GM12878 (cell line): Measurements from ENCODE around the gene TMEM120B. TPM values are rescaled to one million over a fixed set of nuclear protein-coding genes. Genes with fewer than 3 reads are reported as not detected.

Experiments used
- ATF7 ChIP-seq: fragments of 450-650 bp; IDR thresholded peaks from 2 replicates; pipeline ENCODE4 v1.6.1; 2016; ENCODE audit warnings: low read depth, mild to moderate bottlenecking
- EP300 ChIP-seq, 2 experiments: fragments of 150-350 bp in 1 of 2; IDR thresholded peaks; 2 replicates each; pipeline ENCODE4 v1.6.1; 2011 to 2012; ENCODE audit warnings: low read depth in 2 of 2, low read length in 2 of 2, borderline replicate concordance in 1 of 2, improper control_type of control experiment in 1 of 2, inconsistent platforms in 1 of 2; ENCODE audit not compliant: control insufficient read depth in 1 of 2
- GATAD2B ChIP-seq: fragments of 450-650 bp; conservative IDR thresholded peaks from 2 replicates; pipeline ENCODE4 v1.6.1; 2017; ENCODE audit warnings: low read depth, mild to moderate bottlenecking, moderate library complexity
- MEF2B ChIP-seq: fragments of 450-650 bp; IDR thresholded peaks from 2 replicates; pipeline ENCODE4 v1.6.1; 2018; ENCODE audit warnings: mild to moderate bottlenecking, moderate library complexity; ENCODE audit not compliant: partially characterized antibody, poor library complexity, severe bottlenecking
- MXI1 ChIP-seq: fragments of 150-350 bp; IDR thresholded peaks from 2 replicates; pipeline ENCODE4 v1.6.1; 2011; ENCODE audit warnings: low read depth, mild to moderate bottlenecking, inconsistent platforms, low read length, improper control_type of control experiment
- MYC ChIP-seq: IDR thresholded peaks from 2 replicates; pipeline ENCODE4 v1.6.1; 2011; ENCODE audit warnings: mild to moderate bottlenecking, low read length, moderate library complexity, inconsistent platforms; ENCODE audit not compliant: insufficient read depth, insufficient replicate concordance, insufficient read length, severe bottlenecking
- NR2C1 ChIP-seq: fragments of 450-650 bp; IDR thresholded peaks from 2 replicates; pipeline ENCODE4 v1.6.1; 2017; ENCODE audit warnings: antibody characterized with exemption, mild to moderate bottlenecking, moderate library complexity
- NR2C2 ChIP-seq: IDR thresholded peaks from 2 replicates; pipeline ENCODE4 v1.6.1; 2011; ENCODE audit warnings: borderline replicate concordance, low read depth; ENCODE audit not compliant: control insufficient read depth, insufficient read length
- PBX3 ChIP-seq: IDR thresholded peaks from 2 replicates; pipeline ENCODE4 v1.6.1; 2011; ENCODE audit warnings: mild to moderate bottlenecking, low read depth, low read length, moderate library complexity; ENCODE audit not compliant: insufficient replicate concordance
- PKNOX1 ChIP-seq: fragments of 450-650 bp; IDR thresholded peaks from 2 replicates; pipeline ENCODE4 v1.6.1; 2016; ENCODE audit warnings: mild to moderate bottlenecking
- RCOR1 ChIP-seq: conservative IDR thresholded peaks from 2 replicates; pipeline ENCODE4 v1.6.1; 2012; ENCODE audit warnings: low read depth, low read length, improper control_type of control experiment
- SIN3A ChIP-seq: IDR thresholded peaks from 2 replicates; pipeline ENCODE4 v1.6.1; 2012; ENCODE audit warnings: low read depth, low read length, improper control_type of control experiment
- STAT3 ChIP-seq: IDR thresholded peaks from 2 replicates; pipeline ENCODE4 v1.6.1; 2011; ENCODE audit warnings: low read depth, low read length, improper control_type of control experiment
- SUPT20H ChIP-seq: IDR thresholded peaks from 2 replicates; pipeline ENCODE4 v1.6.1; 2011; ENCODE audit warnings: low read depth, mild to moderate bottlenecking, low read length, moderate library complexity, borderline replicate concordance; ENCODE audit not compliant: control insufficient read depth
- TCF7 ChIP-seq: IDR thresholded peaks from 2 replicates; pipeline ENCODE4 v1.6.1; 2014; ENCODE audit warnings: antibody characterized with exemption, borderline replicate concordance
- YBX1 ChIP-seq: fragments of 450-650 bp; IDR thresholded peaks from 2 replicates; pipeline ENCODE4 v1.6.1; 2016; ENCODE audit warnings: antibody characterized with exemption
- polyA plus RNA-seq, 11 experiments: library from polyadenylated mRNA; depleted of rRNA in 4 of 11; unstranded in 6 of 11; stranded (reverse) in 5 of 11; fragments of >200 nt; fragmentation: Nextera tagmentation in 4 of 11; fragmentation: Illumina TruSeq in 1 of 11; extraction: Ambion mirVana in 4 of 11; extraction: Trizol in 1 of 11; gene quantifications; 1 replicate in 1 of 11; 2 replicates in 10 of 11; pipeline versions ENCODE4 v1.2.1 to v1.2.3, GENCODE V29; 2011 to 2016; ENCODE audit warnings: inconsistent platforms in 2 of 11, missing spikeins in 2 of 11, low read depth in 1 of 11
- total RNA-seq, 4 experiments: library from RNA; depleted of rRNA in 3 of 4; stranded (reverse); fragments of >200 nt in 3 of 4; fragmentation: Illumina TruSeq in 1 of 4; extraction: Trizol in 1 of 4; gene quantifications; 2 replicates each; pipeline versions ENCODE4 v1.2.1 to v1.2.3, GENCODE V29; 2013 to 2021
- TF ChIP-seq, protein P1 (sequence below): IDR thresholded peaks from 2 replicates; pipeline ENCODE4 v1.6.1; 2012; ENCODE audit warnings: low read depth, low read length, improper control_type of control experiment
- TF ChIP-seq, protein P2 (sequence below): fragments of 450-650 bp; IDR thresholded peaks from 2 replicates; pipeline ENCODE4 v1.6.1; 2017; ENCODE audit warnings: mild to moderate bottlenecking
- TF ChIP-seq, protein P3 (sequence below), 3 experiments: IDR thresholded peaks in 2 of 3; conservative IDR thresholded peaks in 1 of 3; 2 replicates each; pipeline ENCODE4 v1.5.1; 2011; ENCODE audit warnings: low read depth in 3 of 3, low read length in 3 of 3, mild to moderate bottlenecking in 3 of 3, control low read depth in 2 of 3, moderate library complexity in 2 of 3, inconsistent platforms in 1 of 3, mixed read lengths in 1 of 3; ENCODE audit not compliant: control insufficient read depth in 2 of 3, insufficient read depth in 1 of 3; ENCODE audit errors: extremely low read depth in 1 of 3

The TMEM120B gene
- total and polyA plus RNA-seq, 10 of the 15 experiments (the other 5 are each of a cell fraction or from before 2014, with no cell fraction given), result 4.0 to 26.2 (median 9.2) TPM

GRCh38 chr12:121781998-121782979, 69.7 kb downstream of the TMEM120B start (continued):
- TF ChIP-seq MYC, result no peak
- no peak for TF ChIP-seq PBX3
- TF ChIP-seq, protein P1, sequence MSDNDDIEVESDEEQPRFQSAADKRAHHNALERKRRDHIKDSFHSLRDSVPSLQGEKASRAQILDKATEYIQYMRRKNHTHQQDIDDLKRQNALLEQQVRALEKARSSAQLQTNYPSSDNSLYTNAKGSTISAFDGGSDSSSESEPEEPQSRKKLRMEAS, result no peak
- TF ChIP-seq NR2C1, result no peak
- TF ChIP-seq, protein P2, sequence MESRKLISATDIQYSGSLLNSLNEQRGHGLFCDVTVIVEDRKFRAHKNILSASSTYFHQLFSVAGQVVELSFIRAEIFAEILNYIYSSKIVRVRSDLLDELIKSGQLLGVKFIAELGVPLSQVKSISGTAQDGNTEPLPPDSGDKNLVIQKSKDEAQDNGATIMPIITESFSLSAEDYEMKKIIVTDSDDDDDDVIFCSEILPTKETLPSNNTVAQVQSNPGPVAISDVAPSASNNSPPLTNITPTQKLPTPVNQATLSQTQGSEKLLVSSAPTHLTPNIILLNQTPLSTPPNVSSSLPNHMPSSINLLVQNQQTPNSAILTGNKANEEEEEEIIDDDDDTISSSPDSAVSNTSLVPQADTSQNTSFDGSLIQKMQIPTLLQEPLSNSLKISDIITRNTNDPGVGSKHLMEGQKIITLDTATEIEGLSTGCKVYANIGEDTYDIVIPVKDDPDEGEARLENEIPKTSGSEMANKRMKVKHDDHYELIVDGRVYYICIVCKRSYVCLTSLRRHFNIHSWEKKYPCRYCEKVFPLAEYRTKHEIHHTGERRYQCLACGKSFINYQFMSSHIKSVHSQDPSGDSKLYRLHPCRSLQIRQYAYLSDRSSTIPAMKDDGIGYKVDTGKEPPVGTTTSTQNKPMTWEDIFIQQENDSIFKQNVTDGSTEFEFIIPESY, result no peak
- TF ChIP-seq MEF2B, result no peak
- no peak for TF ChIP-seq YBX1
- TF ChIP-seq, protein P3, sequence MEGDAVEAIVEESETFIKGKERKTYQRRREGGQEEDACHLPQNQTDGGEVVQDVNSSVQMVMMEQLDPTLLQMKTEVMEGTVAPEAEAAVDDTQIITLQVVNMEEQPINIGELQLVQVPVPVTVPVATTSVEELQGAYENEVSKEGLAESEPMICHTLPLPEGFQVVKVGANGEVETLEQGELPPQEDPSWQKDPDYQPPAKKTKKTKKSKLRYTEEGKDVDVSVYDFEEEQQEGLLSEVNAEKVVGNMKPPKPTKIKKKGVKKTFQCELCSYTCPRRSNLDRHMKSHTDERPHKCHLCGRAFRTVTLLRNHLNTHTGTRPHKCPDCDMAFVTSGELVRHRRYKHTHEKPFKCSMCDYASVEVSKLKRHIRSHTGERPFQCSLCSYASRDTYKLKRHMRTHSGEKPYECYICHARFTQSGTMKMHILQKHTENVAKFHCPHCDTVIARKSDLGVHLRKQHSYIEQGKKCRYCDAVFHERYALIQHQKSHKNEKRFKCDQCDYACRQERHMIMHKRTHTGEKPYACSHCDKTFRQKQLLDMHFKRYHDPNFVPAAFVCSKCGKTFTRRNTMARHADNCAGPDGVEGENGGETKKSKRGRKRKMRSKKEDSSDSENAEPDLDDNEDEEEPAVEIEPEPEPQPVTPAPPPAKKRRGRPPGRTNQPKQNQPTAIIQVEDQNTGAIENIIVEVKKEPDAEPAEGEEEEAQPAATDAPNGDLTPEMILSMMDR (IDR thresholded peaks at IDR 0.05 in 2 of 3, conservative IDR thresholded peaks at IDR 0.05 in 1 of 3; ENCODE audit: control insufficient read depth in 2 of 3, extremely low read depth in 1 of 3, insufficient read depth in 1 of 3, low read depth in 3 of 3, low read length in 3 of 3), result no peak
- TF ChIP-seq PKNOX1, result peak; percentile 34; the same call in 1 of the 2 replicates
- no peak for TF ChIP-seq TCF7
- no peak for TF ChIP-seq ATF7
- no peak for TF ChIP-seq NR2C2
- peak; percentile 77 for TF ChIP-seq GATAD2B
- TF ChIP-seq EP300 (IDR thresholded peaks at IDR 0.05; ENCODE audit: borderline replicate concordance in 1 of 2, control insufficient read depth in 1 of 2, low read depth in 2 of 2, low read length in 2 of 2), result no peak
- TF ChIP-seq SIN3A, result no peak
- no peak for TF ChIP-seq RCOR1
- TF ChIP-seq SUPT20H, result no peak
- no peak for TF ChIP-seq STAT3
- TF ChIP-seq MXI1, result no peak
